ENCODE measurements around the gene CDKN2C. TPM values are rescaled to one million over a fixed set of nuclear protein-coding genes. Genes with fewer than 3 reads are reported as not detected.

Gene CDKN2C
- total RNA-seq, 1 experiment from 2014 or later: 50.4 TPM

DNA sequence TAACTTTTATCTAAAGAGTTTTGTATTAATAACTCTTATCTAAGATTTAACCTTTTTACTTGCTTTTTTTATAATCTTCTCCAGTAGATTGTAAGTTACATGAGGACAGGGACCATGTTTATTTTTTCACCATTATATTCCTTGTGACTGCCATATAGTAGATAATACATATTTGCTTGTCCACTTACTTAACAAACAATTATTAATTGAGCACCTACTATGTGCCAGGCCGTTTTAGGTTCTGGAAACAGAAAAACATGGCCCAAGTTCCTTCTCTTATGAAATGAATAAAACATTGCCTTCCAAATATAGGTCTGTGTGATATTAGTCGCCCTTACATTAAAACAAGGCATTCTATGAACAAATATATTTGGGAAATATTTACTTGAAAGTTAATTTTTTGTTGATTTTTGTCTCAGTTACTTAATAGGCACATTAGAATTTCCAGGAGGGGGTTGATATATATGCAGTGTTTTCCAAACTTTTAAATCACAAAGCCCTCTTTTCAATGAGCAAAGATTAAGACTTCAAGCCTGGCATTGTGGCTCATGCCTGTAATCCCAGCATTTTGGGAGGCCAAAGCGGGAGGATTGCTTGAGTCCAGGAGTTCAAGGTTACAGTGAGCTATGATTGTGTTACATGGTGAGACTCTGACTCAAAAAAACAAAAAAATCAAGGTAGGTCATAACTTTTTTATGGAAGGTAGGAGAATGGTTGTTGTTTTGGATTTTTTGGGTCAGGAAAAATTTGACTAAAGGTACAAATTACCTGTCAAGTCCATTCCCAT lies 22.7 kb downstream of the CDKN2C start:
- intact Hi-C loops (cut with micrococcal nuclease; ENCODE audit: unreplicated experiment) (no loop called here), in situ Hi-C loops (cut with HindIII; ENCODE audit: low pct_unique_long_range_greater_than_20kb, low sequenced_read_pairs) (no loop called here)
- TF ChIP-seq POLR2AphosphoS5 (IDR thresholded peaks at IDR 0.05; ENCODE audit: low read depth, low read length) (no peak), TCF7L2 (IDR thresholded peaks at IDR 0.05; ENCODE audit: low read depth, low read length) (no peak), SIN3A (IDR thresholded peaks at IDR 0.05; ENCODE audit: borderline replicate concordance, insufficient read depth, low read depth, low read length) (no peak)
- TF ChIP-seq, protein P1, sequence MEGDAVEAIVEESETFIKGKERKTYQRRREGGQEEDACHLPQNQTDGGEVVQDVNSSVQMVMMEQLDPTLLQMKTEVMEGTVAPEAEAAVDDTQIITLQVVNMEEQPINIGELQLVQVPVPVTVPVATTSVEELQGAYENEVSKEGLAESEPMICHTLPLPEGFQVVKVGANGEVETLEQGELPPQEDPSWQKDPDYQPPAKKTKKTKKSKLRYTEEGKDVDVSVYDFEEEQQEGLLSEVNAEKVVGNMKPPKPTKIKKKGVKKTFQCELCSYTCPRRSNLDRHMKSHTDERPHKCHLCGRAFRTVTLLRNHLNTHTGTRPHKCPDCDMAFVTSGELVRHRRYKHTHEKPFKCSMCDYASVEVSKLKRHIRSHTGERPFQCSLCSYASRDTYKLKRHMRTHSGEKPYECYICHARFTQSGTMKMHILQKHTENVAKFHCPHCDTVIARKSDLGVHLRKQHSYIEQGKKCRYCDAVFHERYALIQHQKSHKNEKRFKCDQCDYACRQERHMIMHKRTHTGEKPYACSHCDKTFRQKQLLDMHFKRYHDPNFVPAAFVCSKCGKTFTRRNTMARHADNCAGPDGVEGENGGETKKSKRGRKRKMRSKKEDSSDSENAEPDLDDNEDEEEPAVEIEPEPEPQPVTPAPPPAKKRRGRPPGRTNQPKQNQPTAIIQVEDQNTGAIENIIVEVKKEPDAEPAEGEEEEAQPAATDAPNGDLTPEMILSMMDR (IDR thresholded peaks at IDR 0.05): no peak
- TF ChIP-seq, protein P2, sequence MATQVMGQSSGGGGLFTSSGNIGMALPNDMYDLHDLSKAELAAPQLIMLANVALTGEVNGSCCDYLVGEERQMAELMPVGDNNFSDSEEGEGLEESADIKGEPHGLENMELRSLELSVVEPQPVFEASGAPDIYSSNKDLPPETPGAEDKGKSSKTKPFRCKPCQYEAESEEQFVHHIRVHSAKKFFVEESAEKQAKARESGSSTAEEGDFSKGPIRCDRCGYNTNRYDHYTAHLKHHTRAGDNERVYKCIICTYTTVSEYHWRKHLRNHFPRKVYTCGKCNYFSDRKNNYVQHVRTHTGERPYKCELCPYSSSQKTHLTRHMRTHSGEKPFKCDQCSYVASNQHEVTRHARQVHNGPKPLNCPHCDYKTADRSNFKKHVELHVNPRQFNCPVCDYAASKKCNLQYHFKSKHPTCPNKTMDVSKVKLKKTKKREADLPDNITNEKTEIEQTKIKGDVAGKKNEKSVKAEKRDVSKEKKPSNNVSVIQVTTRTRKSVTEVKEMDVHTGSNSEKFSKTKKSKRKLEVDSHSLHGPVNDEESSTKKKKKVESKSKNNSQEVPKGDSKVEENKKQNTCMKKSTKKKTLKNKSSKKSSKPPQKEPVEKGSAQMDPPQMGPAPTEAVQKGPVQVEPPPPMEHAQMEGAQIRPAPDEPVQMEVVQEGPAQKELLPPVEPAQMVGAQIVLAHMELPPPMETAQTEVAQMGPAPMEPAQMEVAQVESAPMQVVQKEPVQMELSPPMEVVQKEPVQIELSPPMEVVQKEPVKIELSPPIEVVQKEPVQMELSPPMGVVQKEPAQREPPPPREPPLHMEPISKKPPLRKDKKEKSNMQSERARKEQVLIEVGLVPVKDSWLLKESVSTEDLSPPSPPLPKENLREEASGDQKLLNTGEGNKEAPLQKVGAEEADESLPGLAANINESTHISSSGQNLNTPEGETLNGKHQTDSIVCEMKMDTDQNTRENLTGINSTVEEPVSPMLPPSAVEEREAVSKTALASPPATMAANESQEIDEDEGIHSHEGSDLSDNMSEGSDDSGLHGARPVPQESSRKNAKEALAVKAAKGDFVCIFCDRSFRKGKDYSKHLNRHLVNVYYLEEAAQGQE (IDR thresholded peaks at IDR 0.05; ENCODE audit: insufficient read depth in 1 of 2, low read depth in 2 of 2, low read length in 1 of 2): no peak
- Histone ChIP-seq H3K27me3 (ENCODE audit: control insufficient read depth, insufficient read depth, low read length) (no peaks in the 10 kb centered on the region), H3K27ac (ENCODE audit: low read length) (no peak overlapping the region), H3K36me3 (ENCODE audit: control insufficient read depth, insufficient read depth, low read length) (no peaks in the 10 kb centered on the region; the same call in 1 of the 2 replicates), H3K4me1 (ENCODE audit: control insufficient read depth, insufficient read depth, low read length) (no peaks in the 10 kb centered on the region), H3K4me3 (ENCODE audit: low read depth in 2 of 2, low read length in 2 of 2) (no peak overlapping the region), H3K9me3 (ENCODE audit: control insufficient read depth, insufficient read depth, low read depth, low read length) (no peaks in the 10 kb centered on the region)
- DNase-seq (ENCODE audit: low read depth, low spot score) (no peak), ATAC-seq (no peak)
- BruUV-seq (replicated peaks): no TSS peak
- ChIA-PET POLR2A (no interaction called here), CTCF (no interaction called here)

DNA sequence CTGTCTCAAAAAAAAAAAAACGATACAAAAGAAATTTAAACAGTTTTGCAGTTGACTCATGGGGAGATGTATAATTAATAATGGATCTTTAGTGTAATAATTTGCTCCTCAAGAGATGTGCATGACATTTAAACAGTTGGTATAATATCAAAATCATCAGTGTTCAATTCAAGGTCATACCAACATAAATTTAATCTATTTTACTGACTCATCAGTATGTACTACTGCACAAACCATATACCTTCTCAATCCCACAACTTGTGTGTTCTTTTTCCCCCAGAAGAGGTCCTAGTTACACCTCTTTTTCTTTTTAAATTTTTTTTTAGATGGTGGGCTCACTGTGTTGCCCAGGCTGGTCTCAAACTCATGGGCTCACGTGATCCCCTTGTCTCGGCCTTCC lies 23.6 kb downstream of the CDKN2C start:
- TF ChIP-seq POLR2AphosphoS5 (IDR thresholded peaks at IDR 0.05; ENCODE audit: low read depth, low read length) (no peak), TCF7L2 (IDR thresholded peaks at IDR 0.05; ENCODE audit: low read depth, low read length) (no peak), SIN3A (IDR thresholded peaks at IDR 0.05; ENCODE audit: borderline replicate concordance, insufficient read depth, low read depth, low read length) (no peak)
- TF ChIP-seq, protein P1 (IDR thresholded peaks at IDR 0.05): no peak
- TF ChIP-seq, protein P2 (IDR thresholded peaks at IDR 0.05; ENCODE audit: insufficient read depth in 1 of 2, low read depth in 2 of 2, low read length in 1 of 2): no peak
- no peak for DNase-seq (ENCODE audit: low read depth, low spot score)
- Histone ChIP-seq H3K27me3 (ENCODE audit: control insufficient read depth, insufficient read depth, low read length) (no peaks in the 10 kb centered on the region), H3K27ac (ENCODE audit: low read length) (no peak overlapping the region), H3K36me3 (ENCODE audit: control insufficient read depth, insufficient read depth, low read length) (no peaks in the 10 kb centered on the region; the same call in 1 of the 2 replicates), H3K9me3 (ENCODE audit: control insufficient read depth, insufficient read depth, low read depth, low read length) (no peaks in the 10 kb centered on the region), H3K4me3 (ENCODE audit: low read depth in 2 of 2, low read length in 2 of 2) (no peak overlapping the region), H3K4me1 (ENCODE audit: control insufficient read depth, insufficient read depth, low read length) (no peaks in the 10 kb centered on the region)
- intact Hi-C loops (cut with micrococcal nuclease; ENCODE audit: unreplicated experiment) (no loop called here), in situ Hi-C loops (cut with HindIII; ENCODE audit: low pct_unique_long_range_greater_than_20kb, low sequenced_read_pairs) (no loop called here)
- ChIA-PET POLR2A (no interaction called here), CTCF (no interaction called here)
- ATAC-seq: no peak
- no TSS peak for BruUV-seq (replicated peaks)

Data from Panc1 (cell line).